GM21526 (cell line): ENCODE results near the gene PPARD.
A peak's percentile ranks its signal among the peaks of the same experiment; 100 is the strongest.
"Not testable (repeated sequence)": the region's sequence is repeated elsewhere in the genome, so short reads cannot be mapped to it uniquely, and the experiment has no call there.

ENCODE experiments used
- ATAC-seq: cut with Tn5 transposase; IDR thresholded peaks from one replicate; pipeline ENCODE4 v1.9.1; 2021; ENCODE audit warnings: moderate library complexity; ENCODE audit not compliant: unreplicated experiment, low FRiP score

The PPARD gene

DNA sequence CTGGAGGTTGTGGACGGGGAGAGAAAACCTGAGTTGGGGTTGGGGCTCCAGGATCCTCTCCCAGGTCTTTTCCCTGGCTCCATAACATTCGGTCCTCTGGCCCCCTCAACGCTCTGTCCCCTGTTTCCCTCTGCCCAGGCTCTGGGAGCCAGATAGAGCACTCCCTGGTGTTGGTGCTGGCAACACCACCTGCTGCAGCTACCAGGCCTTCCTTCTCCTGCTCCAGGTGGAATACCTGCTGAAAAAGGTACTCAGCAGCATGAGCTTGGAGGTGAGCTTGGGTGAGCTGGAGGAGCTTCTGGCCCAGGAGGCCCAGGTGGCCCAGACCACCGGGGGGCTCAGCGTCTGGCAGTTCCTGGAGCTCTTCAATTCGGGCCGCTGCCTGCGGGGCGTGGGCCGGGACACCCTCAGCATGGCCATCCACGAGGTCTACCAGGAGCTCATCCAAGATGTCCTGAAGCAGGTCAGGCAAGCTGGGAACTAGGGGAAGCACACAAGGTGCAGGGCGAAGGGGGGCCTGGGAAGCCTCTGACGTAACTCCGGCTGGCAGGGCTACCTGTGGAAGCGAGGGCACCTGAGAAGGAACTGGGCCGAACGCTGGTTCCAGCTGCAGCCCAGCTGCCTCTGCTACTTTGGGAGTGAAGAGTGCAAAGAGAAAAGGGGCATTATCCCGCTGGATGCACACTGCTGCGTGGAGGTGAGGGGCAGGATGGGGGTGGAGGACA, 30.1 kb upstream of the PPARD start:
- no peak for ATAC-seq

DNA sequence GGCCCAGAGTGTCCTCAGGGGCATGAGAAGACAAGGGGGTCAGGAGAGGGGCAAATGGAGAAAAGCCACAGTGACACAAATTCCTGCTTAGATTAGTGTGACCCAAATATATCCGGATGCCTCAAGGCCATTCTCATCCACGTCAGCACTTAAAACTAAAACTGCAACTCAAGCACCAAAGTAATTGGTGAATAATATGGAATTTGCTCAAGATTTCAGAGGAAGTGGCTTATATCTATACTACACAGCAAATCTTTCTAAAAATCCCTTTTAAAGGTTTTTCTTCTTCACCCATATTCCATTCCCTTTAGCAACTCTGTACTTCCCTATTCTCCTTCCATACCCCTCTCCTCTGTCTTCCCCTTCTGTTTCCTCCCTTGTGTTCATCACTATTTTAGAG, 29.6 kb upstream of the PPARD start:
- no peak for ATAC-seq

DNA sequence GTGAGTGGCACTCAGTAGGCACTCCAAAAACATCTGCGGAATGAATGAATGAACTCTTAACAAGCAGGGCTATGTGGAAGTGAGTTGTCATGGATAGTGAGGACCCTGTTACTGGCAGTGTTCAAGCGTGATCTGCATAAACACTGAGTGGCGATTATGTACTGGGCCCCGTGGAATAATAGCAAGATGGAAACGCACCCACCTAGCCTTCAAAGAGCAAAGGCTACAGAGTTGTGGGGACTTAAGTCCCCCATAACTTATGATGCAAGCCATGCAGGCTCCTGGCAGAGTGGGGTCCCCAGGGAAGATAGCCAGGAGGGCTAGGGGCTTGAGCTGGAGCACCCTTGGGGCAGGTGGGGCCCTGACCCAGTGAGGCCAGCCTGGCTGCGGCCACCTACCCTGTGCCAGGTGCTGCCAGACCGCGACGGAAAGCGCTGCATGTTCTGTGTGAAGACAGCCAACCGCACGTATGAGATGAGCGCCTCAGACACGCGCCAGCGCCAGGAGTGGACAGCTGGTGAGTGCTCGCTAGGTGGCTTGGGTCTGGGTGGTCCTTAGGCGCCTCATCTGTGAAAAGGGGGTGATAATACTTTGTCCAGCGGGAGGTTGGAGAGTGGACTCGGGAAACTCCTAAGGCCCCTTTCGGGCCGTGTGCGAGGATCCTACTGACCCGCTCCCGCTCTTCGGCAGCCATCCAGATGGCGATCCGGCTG, 24.7 kb upstream of the PPARD start:
- no peak for ATAC-seq

DNA sequence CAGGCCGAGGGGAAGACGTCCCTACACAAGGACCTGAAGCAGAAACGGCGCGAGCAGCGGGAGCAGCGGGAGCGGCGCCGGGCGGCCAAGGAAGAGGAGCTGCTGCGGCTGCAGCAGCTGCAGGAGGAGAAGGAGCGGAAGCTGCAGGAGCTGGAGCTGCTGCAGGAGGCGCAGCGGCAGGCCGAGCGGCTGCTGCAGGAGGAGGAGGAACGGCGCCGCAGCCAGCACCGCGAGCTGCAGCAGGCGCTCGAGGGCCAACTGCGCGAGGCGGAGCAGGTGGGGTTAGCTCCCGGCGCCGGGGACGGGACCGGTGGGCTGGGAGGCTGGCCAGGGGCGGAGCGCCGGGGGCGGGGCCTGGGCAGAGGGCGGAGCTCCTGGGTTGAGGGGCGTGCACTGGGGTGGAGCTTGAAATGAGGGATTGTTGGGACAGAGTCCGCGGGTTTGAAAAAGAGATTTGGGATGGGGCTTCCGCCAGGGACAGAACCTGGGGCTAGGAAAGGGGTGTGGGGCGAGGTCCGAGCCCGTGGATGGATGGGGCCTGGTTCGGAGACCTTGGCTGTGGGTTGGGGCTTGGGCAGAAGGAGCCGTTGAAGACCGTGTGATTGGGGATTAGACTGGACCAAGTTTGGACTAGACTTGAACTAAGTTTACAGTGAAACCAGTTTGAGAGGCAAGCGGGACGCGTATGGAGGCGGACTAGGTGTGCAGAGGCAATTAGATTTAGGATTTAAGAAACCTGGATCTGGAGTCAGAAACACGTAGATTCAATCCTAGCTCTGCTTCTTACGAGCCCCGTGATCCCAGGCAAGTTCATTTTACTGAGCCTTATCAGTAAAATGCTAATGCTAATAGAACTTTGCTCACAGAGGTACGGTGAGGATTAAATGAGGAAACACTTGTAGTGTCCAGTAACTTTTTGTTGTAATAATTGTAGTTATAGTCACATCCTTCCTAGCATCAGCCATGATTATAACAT, 23.9 kb upstream of the PPARD start:
- no peak for ATAC-seq

DNA sequence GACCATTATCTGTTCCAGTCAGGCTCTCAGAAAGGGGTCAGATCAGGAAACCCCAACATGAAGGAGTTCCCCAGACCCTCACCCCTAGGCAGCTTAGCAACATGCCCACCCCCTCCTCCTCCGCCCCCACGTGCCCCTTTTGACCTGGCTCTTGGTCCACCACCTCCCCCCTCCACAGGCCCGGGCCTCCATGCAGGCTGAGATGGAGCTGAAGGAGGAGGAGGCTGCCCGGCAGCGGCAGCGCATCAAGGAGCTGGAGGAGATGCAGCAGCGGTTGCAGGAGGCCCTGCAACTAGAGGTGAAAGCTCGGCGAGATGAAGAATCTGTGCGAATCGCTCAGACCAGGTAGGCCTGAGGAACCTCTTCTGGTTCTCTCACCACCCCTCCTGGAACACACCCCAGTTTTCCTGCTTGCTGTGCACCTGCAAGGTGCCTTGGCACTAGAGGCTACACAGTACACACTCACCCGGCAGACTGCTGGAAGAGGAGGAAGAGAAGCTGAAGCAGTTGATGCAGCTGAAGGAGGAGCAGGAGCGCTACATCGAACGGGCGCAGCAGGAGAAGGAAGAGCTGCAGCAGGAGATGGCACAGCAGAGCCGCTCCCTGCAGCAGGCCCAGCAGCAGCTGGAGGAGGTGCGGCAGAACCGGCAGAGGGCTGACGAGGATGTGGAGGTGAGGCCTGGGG, 22.9 kb upstream of the PPARD start:
- no peak for ATAC-seq

DNA sequence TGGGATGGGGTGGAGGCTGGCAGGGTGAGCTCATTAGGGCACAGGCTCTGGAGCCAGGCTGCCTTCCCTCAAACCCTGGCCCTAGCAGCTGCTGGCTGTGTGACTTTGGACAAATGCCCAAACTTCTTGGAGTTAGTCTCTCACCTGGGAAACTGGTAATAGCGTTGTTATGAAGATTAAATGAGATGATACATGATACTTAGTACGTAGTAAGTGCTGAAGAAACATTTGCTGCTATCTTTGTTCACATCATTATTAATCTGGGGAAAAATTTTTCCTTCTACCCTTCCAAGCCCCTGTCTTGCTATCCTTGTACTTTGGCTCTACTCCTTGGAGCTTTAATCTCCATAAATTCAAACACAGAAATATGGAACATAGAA, 22.3 kb upstream of the PPARD start:
- ATAC-seq = no peak

DNA sequence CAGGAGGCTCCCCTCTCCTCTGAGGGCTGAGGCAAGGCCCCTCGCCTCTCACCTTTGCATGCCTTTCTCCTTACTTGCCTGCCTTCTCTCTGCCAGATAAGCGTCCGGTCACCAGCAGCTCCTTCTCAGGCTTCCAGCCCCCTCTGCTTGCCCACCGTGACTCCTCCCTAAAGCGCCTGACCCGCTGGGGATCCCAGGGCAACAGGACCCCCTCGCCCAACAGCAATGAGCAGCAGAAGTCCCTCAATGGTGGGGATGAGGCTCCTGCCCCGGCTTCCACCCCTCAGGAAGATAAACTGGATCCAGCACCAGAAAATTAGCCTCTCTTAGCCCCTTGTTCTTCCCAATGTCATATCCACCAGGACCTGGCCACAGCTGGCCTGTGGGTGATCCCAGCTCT, 21.3 kb upstream of the PPARD start:
- ATAC-seq = no peak

DNA sequence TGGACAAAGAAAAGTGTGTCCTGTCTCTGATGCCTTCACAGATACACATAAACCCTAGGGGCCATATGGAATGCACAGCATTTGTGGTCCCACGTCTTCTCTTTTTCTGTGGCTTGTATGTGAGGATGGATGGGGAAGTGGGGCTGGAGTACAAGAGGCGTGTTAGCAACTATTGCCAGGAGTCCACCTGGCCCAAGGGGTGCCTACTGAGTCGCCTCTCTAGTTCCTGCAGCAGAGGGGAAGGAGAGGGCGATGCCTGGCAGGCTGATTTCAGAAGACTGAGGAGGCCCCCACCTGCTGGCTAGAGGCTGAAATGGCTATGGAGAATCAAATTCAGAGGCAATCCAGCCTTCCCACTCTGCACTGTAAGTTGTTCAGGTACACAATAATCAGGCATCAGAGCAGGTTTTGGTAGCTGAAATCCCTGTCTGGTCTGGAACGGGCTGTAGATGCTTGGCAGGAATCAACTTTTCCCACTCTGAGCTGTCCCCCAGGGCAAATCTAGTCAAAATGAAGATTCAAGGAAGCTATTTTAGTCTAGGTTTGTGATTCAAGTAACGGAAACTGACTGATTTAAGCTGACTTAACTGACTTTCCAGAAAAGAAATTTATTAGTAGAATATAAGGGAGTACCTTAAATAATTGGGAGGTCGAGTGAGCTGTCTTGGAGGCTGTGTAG, 14.9 kb upstream of the PPARD start:
- ATAC-seq = peak; percentile 68

DNA sequence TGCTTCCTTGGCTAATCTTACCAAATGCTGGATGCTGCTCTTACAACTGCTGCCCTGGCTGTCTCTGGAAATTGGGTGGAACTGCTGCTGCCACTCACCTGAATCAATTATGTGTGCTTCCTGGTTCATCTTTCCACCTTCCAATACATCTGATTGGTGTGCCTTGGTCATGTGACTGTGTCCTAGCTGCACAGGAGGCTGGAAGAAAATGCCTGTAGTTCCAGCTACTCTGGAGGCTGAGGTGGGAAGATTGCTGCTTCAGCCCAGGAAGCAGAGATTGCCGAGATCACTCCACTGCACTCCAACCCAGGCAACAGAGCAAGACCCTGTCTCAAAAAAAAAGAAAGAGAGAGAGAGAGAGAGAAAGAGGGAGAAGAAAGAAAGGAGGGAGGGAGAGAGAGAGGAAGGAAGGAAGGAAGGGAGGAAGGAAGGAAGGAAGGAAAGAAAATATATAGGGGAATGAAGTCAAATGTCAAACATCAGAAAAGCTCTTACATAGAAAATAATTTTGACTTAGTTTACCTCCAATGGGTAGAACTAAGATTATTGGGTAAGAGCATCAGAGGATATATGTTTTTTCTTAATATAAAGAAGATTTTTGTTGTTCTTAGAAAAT, 14.1 kb upstream of the PPARD start:
- no peak for ATAC-seq

DNA sequence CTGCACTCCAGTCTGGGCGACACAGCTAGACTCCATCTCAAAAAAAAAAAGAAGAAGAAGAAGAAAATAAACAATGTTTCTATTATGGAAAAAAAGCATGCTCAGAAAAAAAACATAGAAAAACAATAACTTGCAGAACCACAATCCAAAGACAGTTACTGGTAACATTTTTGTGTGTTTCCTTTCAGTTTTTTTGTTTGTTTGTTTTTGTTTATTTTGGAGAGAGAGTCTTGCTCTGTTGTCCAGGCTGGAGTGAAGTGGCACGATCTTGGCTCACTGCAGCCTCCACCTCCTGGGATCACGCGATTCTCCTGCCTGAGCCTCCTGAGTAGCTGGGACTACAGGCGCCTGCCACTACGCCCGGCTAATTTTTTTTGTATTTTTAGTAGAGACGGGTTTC, 13.4 kb upstream of the PPARD start:
- not testable (repeated sequence) for ATAC-seq

DNA sequence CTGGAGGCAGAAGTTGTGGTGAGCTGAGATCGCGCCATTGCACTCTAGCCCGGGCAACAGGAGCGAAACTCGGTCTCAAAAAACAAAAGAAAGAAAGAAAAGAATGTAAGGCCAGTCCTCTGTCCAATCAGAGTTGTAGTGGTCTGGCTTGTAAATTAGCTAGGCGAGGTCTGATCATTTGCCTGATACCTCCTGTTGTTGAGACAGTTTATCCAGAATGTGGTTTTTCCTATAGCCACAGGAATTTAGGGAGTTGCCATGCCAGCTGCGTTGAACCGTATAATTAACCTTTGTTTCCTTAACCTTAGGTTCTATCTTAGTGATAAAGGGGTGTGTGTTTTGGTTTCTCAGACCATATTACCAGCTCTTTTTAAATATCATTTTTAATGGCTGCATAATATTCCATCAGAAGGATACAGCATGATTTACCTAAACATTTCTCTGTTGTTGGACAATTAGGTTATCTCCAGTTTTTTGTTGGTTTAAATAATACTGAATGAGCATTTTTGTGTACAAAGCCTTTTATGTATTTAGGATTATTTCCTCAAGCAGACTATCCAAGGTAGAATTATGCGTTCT, 11.7 kb upstream of the PPARD start:
- ATAC-seq = no peak

DNA sequence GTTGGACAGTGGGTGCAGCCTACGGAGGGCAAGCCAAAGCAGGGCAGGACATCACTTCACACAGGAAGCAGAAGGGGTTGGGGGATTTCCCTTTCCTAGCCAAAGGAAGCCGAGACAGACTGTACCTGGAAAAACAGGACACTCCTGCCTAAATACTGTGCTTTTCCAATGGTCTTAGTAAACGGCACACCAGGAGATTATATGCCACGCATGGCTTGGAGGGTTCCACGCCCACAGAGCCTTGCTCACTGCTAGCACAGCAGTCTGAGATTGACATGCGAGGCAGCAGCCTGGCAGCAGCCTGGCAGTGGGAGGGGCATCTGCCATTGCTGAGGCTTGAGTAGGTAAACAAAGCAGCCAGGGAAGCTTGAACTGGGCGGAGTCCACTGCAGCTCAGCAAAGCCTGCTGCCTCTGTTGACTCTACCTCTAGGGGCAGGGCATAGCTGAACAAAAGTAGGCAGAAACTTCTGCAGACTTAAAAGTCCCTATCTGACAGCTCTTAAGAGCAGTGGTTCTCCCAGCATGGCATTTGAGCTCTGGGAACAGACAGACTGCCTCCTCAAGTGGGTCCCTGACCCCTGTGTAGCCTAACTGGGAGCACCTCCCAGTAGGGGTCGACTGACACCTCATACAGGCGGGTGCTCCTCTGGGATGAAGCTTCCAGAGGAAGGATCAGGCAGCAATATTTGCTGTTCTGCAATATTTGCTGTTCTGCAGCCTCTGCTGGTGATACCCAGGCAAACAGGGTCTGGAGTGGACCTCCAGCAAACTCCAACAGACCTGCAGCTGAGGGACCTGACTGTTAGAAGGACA, 10.1 kb upstream of the PPARD start:
- not testable (repeated sequence) for ATAC-seq

DNA sequence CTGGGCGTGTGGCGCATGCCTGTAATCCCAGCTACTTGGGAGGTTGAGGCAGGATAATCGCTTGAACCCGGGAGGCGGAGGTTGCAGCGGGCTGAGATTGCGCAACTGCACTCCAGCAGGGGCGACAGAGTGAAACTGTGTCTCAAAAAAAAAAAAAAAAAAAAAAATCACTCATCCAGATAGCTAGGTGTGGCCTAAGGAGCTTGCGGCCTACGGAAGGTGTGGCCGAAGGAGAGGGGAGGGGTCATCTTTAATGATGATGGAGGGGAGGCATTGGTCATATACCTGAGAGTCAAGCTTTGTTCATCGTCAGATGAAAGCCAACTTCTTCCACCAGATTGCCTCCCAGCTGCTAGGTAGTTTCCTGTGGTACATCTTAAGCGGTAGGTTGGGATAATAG, 801 bp upstream of the PPARD start:
- ATAC-seq = no peak

DNA sequence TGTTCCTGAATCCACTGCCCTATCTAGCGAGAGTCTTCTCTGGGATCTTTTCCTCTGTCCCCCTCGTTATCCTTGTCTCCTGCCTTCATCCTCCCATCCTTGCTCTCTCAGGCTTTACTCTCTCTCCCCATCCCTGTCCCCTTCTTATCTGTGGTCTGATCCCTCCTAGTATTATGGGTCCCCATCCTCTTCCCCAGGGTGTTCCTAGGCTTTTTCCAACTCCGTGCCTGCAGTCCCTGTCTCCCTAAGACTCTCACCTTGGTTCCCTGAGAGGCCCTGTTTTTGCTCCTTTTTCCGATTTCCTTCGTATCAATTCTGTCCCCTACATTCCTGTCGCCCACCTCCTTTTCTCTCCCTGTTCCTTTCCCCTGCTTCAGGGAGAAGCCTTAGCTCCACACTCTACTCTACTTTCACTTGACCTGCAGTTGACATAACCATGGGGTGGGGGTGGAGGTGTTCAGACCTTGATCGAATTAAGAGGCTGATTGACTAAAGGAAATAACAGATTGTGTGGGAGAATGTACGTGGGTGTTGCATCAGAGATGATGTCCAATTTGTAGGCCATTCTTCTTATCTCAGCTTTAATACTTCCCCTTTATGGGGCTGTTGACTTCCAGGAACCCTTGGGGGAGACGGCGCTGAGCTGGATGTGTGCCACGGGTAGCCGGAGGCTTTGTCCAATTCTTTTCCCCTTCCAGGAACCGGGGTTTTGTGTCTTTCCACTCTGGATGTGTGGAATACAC, 905 bp downstream of the PPARD start:
- no peak for ATAC-seq

DNA sequence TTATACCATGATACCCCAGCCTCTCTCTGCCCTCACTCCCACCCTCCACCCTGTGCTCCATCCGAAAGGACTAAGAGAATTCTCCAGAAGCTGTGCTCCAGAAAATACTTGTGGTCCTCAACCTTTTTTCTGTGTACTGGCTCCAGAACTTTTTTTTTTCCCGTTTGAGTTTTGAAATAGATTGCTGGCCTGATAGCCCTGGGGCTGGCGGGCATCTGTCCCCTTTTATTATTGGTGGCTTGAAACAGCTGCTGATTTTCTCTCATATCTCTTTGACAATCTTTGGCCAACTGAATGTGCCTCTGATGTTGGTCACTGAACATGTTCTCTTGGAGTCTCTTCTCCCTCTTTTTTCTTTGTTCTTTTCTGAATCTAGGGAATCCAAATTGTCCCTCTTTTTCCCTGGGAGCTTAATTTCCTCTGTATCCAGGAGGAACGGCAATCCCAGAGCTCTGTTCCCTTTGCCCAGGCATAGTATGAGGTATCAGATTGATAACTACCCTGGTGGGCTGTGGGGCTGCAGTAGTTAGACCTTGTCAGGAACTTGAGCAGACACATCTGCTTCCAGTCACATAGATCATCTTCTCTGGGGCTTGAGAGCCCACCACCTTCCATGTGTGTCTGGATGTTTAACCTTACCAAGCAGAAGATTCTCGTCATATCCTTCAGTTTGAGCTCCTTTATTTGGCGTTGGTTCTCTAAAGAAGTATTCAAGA, 1.6 kb downstream of the PPARD start:
- no peak for ATAC-seq

DNA sequence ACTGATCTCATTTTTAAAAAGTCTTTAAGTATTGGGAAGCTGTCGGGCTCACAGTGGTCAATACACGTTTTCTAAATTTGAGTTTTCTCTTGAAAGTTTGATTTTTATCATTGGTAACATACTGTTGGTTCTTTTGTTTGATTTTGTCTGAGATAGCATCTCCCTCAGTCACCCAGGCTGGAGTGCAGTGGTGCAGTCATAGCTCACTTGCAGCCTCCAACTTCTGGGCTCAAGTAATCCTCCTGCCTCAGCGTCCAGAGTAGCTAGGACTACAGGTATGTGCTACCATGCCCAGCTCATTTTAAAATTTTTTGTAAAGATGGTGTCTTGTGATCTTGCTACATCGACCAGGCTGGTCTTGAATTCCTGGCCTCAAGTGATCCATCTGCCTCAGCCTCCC, 9.1 kb downstream of the PPARD start:
- ATAC-seq = no peak

DNA sequence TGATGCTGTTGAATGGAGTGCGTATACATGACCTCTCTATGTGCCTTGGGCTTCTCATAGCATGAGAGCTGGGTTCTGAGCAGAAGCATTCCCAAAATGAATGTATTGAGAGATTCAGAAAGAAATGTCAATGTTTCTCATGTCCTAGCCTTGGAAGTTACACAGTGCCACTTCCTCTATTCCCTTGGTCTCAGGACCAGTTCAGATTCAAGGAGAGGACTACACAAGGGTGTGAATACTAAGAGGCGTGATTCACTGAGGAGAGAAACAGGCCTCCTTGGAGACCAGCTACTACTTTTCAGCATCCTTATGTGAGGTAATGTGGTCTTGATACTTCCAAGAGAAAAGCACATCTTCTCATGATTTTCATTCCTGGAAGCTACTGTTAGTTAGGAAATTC, 10.4 kb downstream of the PPARD start:
- ATAC-seq = no peak
